Activated CD4-positive, CD25-positive, alpha-beta regulatory T cell (primary cell): Measurements from ENCODE around the gene WNT5B.
A peak's percentile ranks its signal among the peaks of the same experiment; 100 is the strongest.
"Not testable (repeated sequence)": the region's sequence is repeated elsewhere in the genome, so short reads cannot be mapped to it uniquely, and the experiment has no call there.

Experiments used
- DNase-seq, 4 experiments: peaks; one replicate each; lab custom pipeline; 2025; lab: John Stamatoyannopoulos, UW

WNT5B gene

GRCh38 chr12:1598757-1599156 lies 30.3 kb upstream of the WNT5B start:
- DNase-seq = no peak

- not testable (repeated sequence) for DNase-seq
Observed at GRCh38 chr12:1602706-1603105, 26.3 kb upstream of the WNT5B start.

- no peak for DNase-seq
Observed at GRCh38 chr12:1603269-1603993, 25.6 kb upstream of the WNT5B start.

GRCh38 chr12:1604464-1604863 lies 24.6 kb upstream of the WNT5B start:
- no peak for DNase-seq

GRCh38 chr12:1605129-1606020 lies 23.7 kb upstream of the WNT5B start:
- peak in 3 of 4 experiments; percentile 6 to 24 (median 22) for DNase-seq

- DNase-seq = peak in 2 of 4 experiments; percentile 47 to 66
Observed at GRCh38 chr12:1606021-1606622, 22.9 kb upstream of the WNT5B start.

- DNase-seq = no peak
Observed at GRCh38 chr12:1607940-1608712, 20.9 kb upstream of the WNT5B start.

- no peak for DNase-seq
Observed at GRCh38 chr12:1608713-1609119, 20.3 kb upstream of the WNT5B start.

GRCh38 chr12:1610072-1610643 lies 18.9 kb upstream of the WNT5B start:
- DNase-seq = no peak

GRCh38 chr12:1611803-1612572 lies 17.0 kb upstream of the WNT5B start:
- DNase-seq = no peak

- no peak for DNase-seq
Observed at GRCh38 chr12:1613860-1614259, 15.2 kb upstream of the WNT5B start.

- DNase-seq = no peak
Observed at GRCh38 chr12:1614360-1614759, 14.7 kb upstream of the WNT5B start.

- no peak for DNase-seq
Observed at GRCh38 chr12:1616233-1617066, 12.6 kb upstream of the WNT5B start.

GRCh38 chr12:1618489-1618888 lies 10.5 kb upstream of the WNT5B start:
- DNase-seq = no peak

- no peak for DNase-seq
Observed at GRCh38 chr12:1619159-1619558, 9.9 kb upstream of the WNT5B start.

GRCh38 chr12:1619587-1619986 lies 9.4 kb upstream of the WNT5B start:
- DNase-seq = no peak

GRCh38 chr12:1620092-1620491 lies 8.9 kb upstream of the WNT5B start:
- DNase-seq = no peak

GRCh38 chr12:1622406-1622805 lies 6.6 kb upstream of the WNT5B start:
- no peak for DNase-seq

- no peak for DNase-seq
Observed at GRCh38 chr12:1629338-1630132, 504 bp downstream of the WNT5B start.
